ENCODE measurements around the gene NBAS.

The NBAS gene

GRCh38 chr2:15348636-15349035, 212.5 kb downstream of the NBAS start:
- no peak for DNase-seq (ENCODE audit: low read depth in 2 of 2)
- H3K4me3 ChIP-seq (replicated peaks in 1 of 2; ENCODE audit: low read depth in 2 of 2, low read length in 2 of 2), result no peak overlapping the region
- TF ChIP-seq CTCF (IDR thresholded peaks at IDR 0.05; ENCODE audit: low read depth, low read length), result no peak

- TF ChIP-seq CTCF (IDR thresholded peaks at IDR 0.05; ENCODE audit: low read depth, low read length), result no peak
- H3K4me3 ChIP-seq (replicated peaks in 1 of 2; ENCODE audit: low read depth in 2 of 2, low read length in 2 of 2), result no peak overlapping the region
- DNase-seq (ENCODE audit: low read depth in 2 of 2), result no peak
Observed at GRCh38 chr2:15348045-15348444, 213.1 kb downstream of the NBAS start.

GRCh38 chr2:15346624-15347023, 214.5 kb downstream of the NBAS start:
- H3K4me3 ChIP-seq (replicated peaks in 1 of 2; ENCODE audit: low read depth in 2 of 2, low read length in 2 of 2), result no peak overlapping the region
- TF ChIP-seq CTCF (IDR thresholded peaks at IDR 0.05; ENCODE audit: low read depth, low read length), result no peak
- DNase-seq (ENCODE audit: low read depth in 2 of 2), result peak in 1 of 2 donors; percentile 22

GRCh38 chr2:15337996-15338666, 223.0 kb downstream of the NBAS start:
- H3K4me3 ChIP-seq (replicated peaks in 1 of 2; ENCODE audit: low read depth in 2 of 2, low read length in 2 of 2), result no peak overlapping the region
- peak in 1 of 2 donors; percentile 33 for DNase-seq (ENCODE audit: low read depth in 2 of 2)
- no peak for TF ChIP-seq CTCF (IDR thresholded peaks at IDR 0.05; ENCODE audit: low read depth, low read length)

- DNase-seq (ENCODE audit: low read depth in 2 of 2), result peak; percentile 29 to 39
- no peak overlapping the region for H3K4me3 ChIP-seq (replicated peaks in 1 of 2; ENCODE audit: low read depth in 2 of 2, low read length in 2 of 2)
- no peak for TF ChIP-seq CTCF (IDR thresholded peaks at IDR 0.05; ENCODE audit: low read depth, low read length)
Observed at GRCh38 chr2:15334644-15335326, 226.3 kb downstream of the NBAS start.

GRCh38 chr2:15331787-15332186, 229.3 kb downstream of the NBAS start:
- H3K4me3 ChIP-seq (replicated peaks in 1 of 2; ENCODE audit: low read depth in 2 of 2, low read length in 2 of 2), result no peak overlapping the region
- no peak for TF ChIP-seq CTCF (IDR thresholded peaks at IDR 0.05; ENCODE audit: low read depth, low read length)
- no peak for DNase-seq (ENCODE audit: low read depth in 2 of 2)

All from cardiac fibroblast (primary cell).